ENCODE data around the gene APBA2.

- TF ChIP-seq GATA3 (IDR thresholded peaks at IDR 0.05; ENCODE audit: low read depth, low read length) (no peak), GATA2 (IDR thresholded peaks at IDR 0.05; ENCODE audit: low read depth, low read length) (no peak)
These were observed 180.5 kb downstream of the APBA2 start for GRCh38 chr15:29066310-29066709.

Data from SH-SY5Y (cell line).